RWPE1 (cell line): ENCODE results near the gene ELOF1.

ENCODE experiments used
- CTCF ChIA-PET: fragments of 350-600 bp; sonication (Branson Sonifier 250); formaldehyde crosslinking; extraction: SDS; loops from one replicate; lab custom pipeline; 2021; lab: Yijun Ruan, JAX
- POLR2A ChIA-PET: fragments of 400-600 bp; formaldehyde crosslinking; extraction: SDS; loops from one replicate; lab custom pipeline; 2020; ENCODE audit warnings: antibody characterized with exemption; ENCODE audit not compliant: low non-redundant PET; lab: Yijun Ruan, JAX
- DNase-seq: peaks from one replicate; pipeline ENCODE4 v3.0.0; 2012; ENCODE audit warnings: low spot score
- H3K27ac ChIP-seq: fragments of 450-650 bp; 2 replicates; pipeline ENCODE4 v1.5.1; 2017
- TF ChIP-seq, protein P1 (sequence below): fragments of 450-650 bp; conservative IDR thresholded peaks from 2 replicates; pipeline ENCODE4 v1.5.1; 2017; ENCODE audit warnings: low read depth, mild to moderate bottlenecking

ELOF1 gene

GRCh38 chr19:11596156-11596555 is 37.1 kb upstream of the ELOF1 start:
- H3K27ac ChIP-seq = peak overlapping the region; percentile 83; the same call in 1 of the 2 replicates
- POLR2A ChIA-PET = no interaction called here
- no peak for DNase-seq
- TF ChIP-seq, protein P1, sequence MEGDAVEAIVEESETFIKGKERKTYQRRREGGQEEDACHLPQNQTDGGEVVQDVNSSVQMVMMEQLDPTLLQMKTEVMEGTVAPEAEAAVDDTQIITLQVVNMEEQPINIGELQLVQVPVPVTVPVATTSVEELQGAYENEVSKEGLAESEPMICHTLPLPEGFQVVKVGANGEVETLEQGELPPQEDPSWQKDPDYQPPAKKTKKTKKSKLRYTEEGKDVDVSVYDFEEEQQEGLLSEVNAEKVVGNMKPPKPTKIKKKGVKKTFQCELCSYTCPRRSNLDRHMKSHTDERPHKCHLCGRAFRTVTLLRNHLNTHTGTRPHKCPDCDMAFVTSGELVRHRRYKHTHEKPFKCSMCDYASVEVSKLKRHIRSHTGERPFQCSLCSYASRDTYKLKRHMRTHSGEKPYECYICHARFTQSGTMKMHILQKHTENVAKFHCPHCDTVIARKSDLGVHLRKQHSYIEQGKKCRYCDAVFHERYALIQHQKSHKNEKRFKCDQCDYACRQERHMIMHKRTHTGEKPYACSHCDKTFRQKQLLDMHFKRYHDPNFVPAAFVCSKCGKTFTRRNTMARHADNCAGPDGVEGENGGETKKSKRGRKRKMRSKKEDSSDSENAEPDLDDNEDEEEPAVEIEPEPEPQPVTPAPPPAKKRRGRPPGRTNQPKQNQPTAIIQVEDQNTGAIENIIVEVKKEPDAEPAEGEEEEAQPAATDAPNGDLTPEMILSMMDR = no peak
- CTCF ChIA-PET = no interaction called here

- TF ChIP-seq, protein P1 = no peak
- no peak for DNase-seq
- no peak overlapping the region for H3K27ac ChIP-seq
- ChIA-PET POLR2A (no interaction called here), CTCF (no interaction called here)
Measured at GRCh38 chr19:11594084-11594483, 35.1 kb upstream of the ELOF1 start.

GRCh38 chr19:11587975-11588631 is 29.1 kb upstream of the ELOF1 start:
- ChIA-PET POLR2A (no interaction called here), CTCF (interaction anchor here (0.5 to 1.2 kb wide), 7 partner anchors 8 to 71 kb away, joined by 3 to 5 read pairs (median 3); partner anchors contain the start of gene ELOF1)
- DNase-seq = no peak
- TF ChIP-seq, protein P1 = peak; percentile 32
- peak overlapping the region; percentile 44 for H3K27ac ChIP-seq

- H3K27ac ChIP-seq = peak overlapping the region; percentile 44
- CTCF ChIA-PET = interaction anchor here (0.6 to 1.2 kb wide), 5 partner anchors 7 to 104 kb away, joined by 3 to 5 read pairs (median 4); partner anchors contain the start of gene ELOF1
- TF ChIP-seq, protein P1 = peak; percentile 78
- peak; percentile 73 for DNase-seq
- POLR2A ChIA-PET = no interaction called here
Measured at GRCh38 chr19:11587302-11587974, 28.4 kb upstream of the ELOF1 start.

DNA sequence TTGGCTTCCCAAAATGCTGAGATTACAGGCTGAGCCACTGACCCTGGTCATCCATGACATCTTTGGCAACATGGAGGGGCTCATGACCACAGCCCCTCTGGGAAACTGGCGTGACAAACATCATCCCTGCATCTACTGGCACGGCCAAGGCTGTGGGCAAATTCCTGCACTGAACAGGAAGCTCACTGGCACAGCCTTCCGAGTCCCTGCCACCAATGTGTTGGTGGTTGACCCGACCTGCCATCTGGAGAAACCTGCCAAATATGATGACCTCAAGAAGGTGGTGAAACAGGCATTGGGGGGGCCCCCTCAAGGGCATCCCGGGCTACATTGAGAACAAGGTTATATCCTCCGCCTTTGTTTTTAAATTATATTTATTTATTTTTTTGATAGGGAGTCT is 27.3 kb upstream of the ELOF1 start:
- ChIA-PET CTCF (interaction anchor here (0.7 to 1.1 kb wide), 2 partner anchors 28 to 69 kb away, joined by 3 to 6 read pairs; partner anchors contain the start of gene ELOF1), POLR2A (no interaction called here)
- TF ChIP-seq, protein P1 = no peak
- H3K27ac ChIP-seq = no peak overlapping the region
- no peak for DNase-seq

DNA sequence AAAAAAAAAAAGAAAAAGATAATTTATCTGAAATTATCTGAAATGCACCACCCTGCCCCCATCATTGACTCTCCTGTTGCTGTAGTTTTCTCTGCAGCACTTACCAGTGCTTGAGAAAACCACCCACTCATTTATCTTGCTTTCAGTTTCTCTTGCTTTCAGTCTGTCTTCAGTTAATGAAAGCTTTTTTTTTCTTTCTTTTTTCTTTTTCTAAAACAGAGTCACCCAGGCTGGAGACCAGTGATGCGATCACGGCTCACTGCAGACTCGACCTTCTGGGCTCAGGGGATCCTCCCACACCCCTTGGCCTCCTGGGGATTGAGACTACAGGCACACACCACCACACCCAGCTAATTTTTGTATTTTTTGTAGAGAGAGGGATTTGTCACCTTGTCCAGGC is 22.7 kb upstream of the ELOF1 start:
- TF ChIP-seq, protein P1 = no peak
- POLR2A ChIA-PET = interaction anchor here (0.7 kb wide), 1 partner anchor 16 kb away, joined by 9 read pairs; no protein-coding TSS in a partner anchor
- no peak overlapping the region for H3K27ac ChIP-seq
- CTCF ChIA-PET = no interaction called here
- DNase-seq = no peak
